ENCODE results near the gene GRIK1. TPM values are rescaled to one million over a fixed set of nuclear protein-coding genes. Genes with fewer than 3 reads are reported as not detected.
"Not testable (repeated sequence)": the region's sequence is repeated elsewhere in the genome, so short reads cannot be mapped to it uniquely, and the experiment has no call there.

Gene GRIK1
- total RNA-seq, 1 experiment from 2014 or later: not detected

DNA sequence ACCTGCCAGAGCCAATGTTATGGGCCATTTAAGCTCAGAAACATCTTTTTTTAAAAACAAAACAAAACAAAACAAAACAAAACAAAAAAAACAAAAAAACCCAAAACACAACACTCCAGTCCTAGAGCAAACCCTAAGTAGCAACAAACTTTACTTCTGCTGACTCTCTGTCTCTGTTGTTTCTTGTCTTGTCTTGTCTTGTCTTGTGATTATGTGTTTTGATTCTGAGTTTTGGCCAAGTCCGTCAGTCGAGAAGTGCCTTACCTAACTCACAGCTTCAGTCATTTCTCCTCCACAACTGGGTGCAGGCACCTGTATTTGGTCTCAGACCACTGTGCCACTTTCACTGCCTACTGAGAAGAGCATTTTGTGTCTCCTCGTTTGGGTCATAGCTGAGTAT, 333.2 kb downstream of the GRIK1 start:
- DNase-seq (ENCODE audit: low spot score): no peak

DNA sequence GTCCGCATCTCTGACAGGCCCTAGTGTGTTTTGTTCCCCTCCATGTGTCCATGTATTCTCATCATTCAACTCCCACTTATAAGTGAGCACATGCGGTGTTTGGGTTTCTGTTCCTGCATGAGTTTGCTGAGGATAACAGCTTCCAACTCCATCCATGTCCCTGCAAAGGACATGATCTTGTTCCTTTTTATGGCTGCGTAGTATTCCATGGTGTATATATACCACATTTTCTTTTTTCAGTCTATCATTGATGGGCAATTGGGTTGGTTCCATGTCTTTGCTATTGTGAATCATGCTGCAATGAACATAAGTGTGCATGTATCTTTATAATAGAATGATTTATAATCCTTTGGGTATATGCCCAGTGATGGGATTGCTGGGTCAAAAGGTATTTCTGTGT, 334.6 kb downstream of the GRIK1 start:
- not testable (repeated sequence) for DNase-seq (ENCODE audit: low spot score)

- DNase-seq (ENCODE audit: low spot score): no peak
These were observed 335.7 kb downstream of the GRIK1 start for GRCh38 chr21:29604076-29604475.

GRCh38 chr21:29601047-29601446, 338.7 kb downstream of the GRIK1 start:
- no peak for DNase-seq (ENCODE audit: low spot score)

DNA sequence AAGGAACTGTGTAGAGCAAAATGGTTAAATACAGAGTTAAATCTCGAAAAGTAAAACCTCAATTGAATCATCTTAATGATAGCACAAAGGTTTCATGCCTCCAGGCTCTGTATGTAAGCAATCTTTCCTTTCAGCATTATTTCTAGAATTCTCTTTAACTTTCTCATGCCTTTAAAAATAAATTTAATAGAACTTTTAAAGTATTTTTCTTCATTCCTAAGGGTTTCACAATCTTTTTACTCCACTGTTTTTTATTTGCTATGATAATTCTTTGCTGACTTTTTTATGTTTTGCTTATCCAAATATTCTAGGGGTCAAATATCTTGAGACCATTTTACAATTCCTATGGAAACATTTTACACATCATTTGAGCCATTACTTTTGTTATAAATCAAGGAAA, 353.1 kb downstream of the GRIK1 start:
- DNase-seq (ENCODE audit: low spot score): no peak

- no peak for DNase-seq (ENCODE audit: low spot score)
These were observed 354.3 kb downstream of the GRIK1 start for GRCh38 chr21:29585462-29585861.

DNA sequence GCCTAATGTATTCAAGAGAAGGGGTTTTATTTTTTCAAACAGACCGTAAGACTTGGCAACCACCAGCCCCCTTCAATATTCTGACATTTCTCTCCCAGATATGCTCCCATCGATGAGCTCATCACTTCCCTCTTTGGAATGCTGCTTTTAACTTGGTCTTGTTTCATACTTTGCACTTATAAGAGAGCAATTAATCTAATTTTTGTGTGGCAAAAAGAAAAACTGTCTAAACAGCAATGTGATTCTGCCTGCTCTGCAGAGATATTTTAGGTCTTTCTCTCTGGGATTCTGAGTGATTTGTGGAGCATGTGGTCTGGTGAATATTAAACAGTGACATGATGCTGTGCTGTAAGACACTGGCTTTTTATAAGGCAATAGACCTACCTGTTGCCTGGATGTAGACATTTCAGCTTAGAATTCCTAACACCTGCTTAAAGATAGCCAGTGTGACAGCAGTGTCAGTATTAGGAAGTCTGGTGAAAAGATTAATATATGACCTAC, 356.3 kb downstream of the GRIK1 start:
- DNase-seq (ENCODE audit: low spot score): no peak

DNA sequence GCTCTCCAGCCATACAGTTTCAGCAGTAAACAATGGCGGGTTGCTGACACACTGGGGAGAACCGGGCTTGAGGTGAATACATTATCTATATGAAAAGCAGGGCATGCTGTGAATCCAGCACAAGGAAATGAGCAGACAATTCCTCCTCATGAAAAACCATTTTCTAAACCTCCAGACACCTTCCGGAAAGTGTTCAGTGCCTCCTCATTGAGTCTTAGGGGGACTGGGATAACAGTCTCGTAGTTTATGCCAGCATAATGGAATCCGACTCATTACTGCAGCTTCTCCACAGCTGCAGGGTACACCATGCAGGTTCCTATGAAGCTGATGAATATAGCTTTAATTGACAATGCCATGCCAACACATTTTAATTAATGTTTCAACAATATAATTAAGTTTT, 356.9 kb downstream of the GRIK1 start:
- no peak for DNase-seq (ENCODE audit: low spot score)

DNA sequence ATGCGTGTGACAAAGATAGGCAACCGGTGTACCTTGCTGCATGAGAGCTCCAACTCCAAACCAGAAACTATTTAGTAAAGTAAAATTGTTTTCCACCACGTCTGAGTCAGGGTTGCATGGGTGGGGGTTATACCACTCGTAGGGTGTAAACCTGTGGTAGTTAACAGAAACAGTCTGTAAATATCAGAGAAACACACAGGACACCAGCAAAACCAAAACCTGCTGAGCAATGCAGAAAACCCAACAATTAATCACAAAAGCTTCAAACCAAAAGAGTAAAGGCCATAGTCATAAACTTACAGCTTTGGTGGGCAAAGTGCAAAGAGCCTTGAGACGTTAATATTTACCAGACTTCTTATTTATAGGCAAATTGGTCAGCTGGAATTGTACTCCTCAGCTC, 358.4 kb downstream of the GRIK1 start:
- DNase-seq (ENCODE audit: low spot score): no peak

- DNase-seq (ENCODE audit: low spot score): no peak
These were observed 359.0 kb downstream of the GRIK1 start for GRCh38 chr21:29580732-29581285.

GRCh38 chr21:29578306-29578705, 361.5 kb downstream of the GRIK1 start:
- DNase-seq (ENCODE audit: low spot score): no peak

DNA sequence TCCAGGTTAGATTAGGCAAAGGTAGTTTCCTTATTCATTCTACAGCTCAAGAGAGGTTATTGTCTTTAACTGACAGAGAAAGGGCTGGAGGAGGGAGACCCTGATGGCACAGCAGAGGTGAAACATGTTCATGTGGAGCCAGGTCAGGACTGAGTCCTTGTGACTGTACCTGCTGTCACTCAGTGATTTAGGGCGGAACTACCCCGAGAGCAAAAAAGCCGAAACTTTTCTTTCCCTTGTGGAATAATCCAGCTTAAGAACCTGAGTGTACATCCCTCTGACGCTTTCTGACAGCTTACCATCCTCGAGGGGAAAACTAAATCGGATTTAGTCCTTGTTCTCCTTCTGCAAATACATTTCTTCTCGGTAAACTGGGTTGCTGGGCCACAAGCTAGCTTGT, 367.8 kb downstream of the GRIK1 start:
- no peak for DNase-seq (ENCODE audit: low spot score)

GRCh38 chr21:29568020-29568697, 371.6 kb downstream of the GRIK1 start:
- no peak for DNase-seq (ENCODE audit: low spot score)

DNA sequence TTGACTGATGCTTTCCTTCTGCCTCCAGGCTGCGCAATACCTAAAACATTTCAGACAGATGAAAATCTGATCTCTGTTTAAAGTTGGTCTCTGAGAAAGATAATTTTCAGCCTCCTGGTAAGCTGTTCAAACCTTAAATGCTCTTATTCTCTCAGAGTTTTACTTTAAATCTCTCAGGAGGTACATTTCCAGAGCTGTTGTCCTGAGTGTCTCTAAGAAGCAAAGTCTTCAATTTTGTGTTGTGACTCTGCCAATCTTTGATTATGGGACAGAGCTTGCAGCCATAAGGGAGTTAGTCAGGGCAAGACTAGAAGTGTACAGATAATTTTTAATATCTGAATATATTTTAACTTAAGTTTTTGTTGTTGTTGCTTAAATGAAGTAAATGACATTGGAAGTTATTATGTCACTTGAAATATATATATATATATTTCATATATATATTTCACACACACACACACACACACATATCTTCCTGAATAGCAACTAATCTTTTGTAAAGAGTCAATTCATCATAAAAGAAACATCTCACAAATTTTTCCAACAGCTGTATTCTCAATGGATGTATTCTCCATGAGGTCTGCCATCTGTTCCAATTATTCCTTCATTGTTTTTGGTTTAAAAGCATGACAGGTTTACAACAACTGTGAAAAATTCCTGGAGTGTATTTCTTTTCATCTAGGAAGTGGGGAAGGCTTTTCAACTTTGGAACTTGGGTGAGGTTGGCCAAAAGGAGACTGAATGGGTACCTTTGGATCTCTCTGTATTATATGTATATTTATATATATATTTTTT, 381.7 kb downstream of the GRIK1 start:
- no peak for DNase-seq (ENCODE audit: low spot score)

DNA sequence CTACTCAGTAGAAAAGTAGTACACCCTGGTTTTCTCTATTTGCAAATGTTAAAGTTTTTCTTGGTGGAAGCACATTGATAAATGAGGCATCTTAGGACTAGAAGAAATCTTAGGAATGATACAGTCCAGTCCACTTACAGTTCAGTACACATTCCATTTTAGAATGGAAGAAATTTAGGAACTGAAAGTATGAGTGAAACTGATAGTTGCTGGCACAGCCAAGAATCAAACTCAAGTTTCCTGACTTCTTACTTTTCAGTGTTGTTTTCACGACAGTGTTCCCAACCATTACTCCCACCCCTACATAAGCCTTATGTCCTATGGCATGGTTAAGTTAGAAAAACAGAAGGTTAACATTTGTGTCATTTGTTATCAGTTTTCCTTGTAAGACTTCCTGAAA, 382.6 kb downstream of the GRIK1 start:
- DNase-seq (ENCODE audit: low spot score): no peak

DNA sequence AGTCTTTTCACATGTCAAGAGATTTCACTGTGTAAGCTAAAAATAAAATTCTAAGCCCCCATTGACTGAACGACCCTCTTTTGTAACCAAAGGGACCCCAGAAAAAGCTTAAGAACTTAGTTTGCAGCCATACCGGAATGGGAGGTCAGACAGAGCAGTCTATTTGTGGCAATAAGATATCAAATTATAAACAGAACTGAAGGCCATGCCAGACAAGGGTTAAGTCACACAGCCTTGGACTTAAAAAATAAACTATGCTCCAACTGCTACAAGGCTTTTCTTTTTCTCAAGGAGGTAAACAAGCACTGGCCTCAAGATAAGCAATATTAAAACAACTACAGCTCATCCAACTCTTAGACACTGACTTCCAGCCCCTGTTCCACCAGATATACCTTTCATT, 384.2 kb downstream of the GRIK1 start:
- no peak for DNase-seq (ENCODE audit: low spot score)

GRCh38 chr21:29550205-29550604, 389.6 kb downstream of the GRIK1 start:
- no peak for DNase-seq (ENCODE audit: low spot score)

- no peak for DNase-seq (ENCODE audit: low spot score)
These were observed 390.2 kb downstream of the GRIK1 start for GRCh38 chr21:29549614-29550013.

DNA sequence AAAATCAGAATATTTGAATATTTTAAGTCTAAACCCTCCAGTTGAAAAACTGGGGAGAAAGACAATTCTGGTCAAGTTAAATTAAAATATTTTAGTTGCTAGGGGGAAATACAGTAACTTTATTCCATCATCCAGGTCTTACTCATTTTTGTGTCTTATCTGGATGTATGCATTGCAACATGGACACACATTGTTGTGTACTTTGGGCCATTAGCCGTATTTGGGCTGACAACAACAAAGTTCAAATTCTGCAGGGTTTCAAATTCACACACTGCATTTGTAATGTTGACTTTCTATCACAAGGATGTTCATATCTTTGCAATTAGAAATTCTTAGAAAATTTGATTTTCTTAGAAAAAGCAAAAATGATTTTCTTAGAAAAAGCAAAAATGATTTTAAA, 391.8 kb downstream of the GRIK1 start:
- DNase-seq (ENCODE audit: low spot score): no peak

DNA sequence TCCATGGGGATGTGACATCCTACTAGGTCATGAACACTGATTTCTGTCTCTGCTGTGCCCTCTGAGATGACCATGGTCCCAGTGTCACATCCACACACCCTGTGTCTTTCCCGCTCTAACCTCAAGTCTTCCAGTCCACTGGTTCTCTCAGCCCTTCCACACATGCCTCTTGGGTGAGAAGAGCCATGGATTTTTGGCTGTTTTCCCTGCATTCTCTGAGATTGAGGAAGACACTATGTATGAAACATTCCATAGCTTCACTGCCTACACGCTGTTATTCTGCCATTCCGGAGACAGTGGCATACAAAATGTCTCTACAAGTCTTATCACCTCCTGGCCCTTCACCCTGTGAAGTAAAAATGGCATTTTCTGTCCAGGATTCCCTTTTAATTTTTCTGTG, 393.7 kb downstream of the GRIK1 start:
- no peak for DNase-seq (ENCODE audit: low spot score)

- DNase-seq (ENCODE audit: low spot score): no peak
These were observed 399.5 kb downstream of the GRIK1 start for GRCh38 chr21:29540289-29540688.

DNA sequence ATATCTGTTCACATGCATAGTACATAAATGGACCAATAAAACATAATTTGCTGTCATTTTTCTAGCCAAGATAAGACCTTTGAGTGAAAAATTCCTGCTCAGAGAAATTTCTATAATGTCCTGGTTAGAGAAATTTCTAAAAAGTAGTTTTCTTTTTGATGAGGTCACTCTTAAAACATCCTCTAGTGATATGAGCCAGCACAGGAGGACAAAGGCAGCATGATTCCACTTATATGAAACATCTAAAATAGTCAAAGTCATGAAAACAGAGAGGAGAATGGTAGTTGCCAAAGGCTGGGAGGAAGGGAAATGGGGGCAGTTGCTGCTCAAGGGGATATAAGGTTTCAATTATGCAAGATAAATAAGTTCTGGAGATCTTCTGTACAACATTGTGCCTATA, 401.7 kb downstream of the GRIK1 start:
- no peak for DNase-seq (ENCODE audit: low spot score)

DNA sequence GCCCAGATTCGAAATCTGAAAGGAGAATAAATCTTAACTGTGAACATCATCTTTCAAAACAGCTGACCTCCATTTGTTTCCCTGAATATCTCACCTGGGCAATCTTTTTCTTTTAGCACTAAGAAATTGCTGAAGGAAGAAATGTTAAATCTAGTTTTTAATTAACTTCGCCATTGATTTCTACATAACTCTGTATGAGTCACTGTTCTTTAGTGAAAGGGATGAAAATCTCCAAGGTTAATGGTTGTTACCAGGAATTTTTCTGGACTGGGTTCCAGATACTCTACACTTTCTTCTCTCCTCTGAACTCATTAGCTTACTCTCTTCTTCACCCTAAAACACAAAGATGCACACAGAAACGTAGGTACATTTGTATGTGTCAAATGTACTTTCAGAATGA, 405.3 kb downstream of the GRIK1 start:
- no peak for DNase-seq (ENCODE audit: low spot score)
